Thyroid gland (tissue), 4 donors: ENCODE measurements around the gene UBAP1.

Source experiments
- CTCF ChIP-seq, 6 experiments: fragments of 200-600 bp in 3 of 6; fragments of 450-650 bp in 3 of 6; sonication (generic) in 3 of 6; IDR thresholded peaks; one replicate each; pipeline ENCODE4 v1.5.1; 2016 to 2019; ENCODE audit warnings: antibody characterized with exemption in 6 of 6, mild to moderate bottlenecking in 2 of 6, inconsistent platforms in 1 of 6, moderate library complexity in 1 of 6
- POLR2A ChIP-seq, 2 donors: fragments of 450-650 bp; IDR thresholded peaks; one replicate each; pipeline ENCODE4 v1.6.1; 2017; ENCODE audit warnings: antibody characterized with exemption in 2 of 2, mild to moderate bottlenecking in 2 of 2, moderate library complexity in 1 of 2

DNA sequence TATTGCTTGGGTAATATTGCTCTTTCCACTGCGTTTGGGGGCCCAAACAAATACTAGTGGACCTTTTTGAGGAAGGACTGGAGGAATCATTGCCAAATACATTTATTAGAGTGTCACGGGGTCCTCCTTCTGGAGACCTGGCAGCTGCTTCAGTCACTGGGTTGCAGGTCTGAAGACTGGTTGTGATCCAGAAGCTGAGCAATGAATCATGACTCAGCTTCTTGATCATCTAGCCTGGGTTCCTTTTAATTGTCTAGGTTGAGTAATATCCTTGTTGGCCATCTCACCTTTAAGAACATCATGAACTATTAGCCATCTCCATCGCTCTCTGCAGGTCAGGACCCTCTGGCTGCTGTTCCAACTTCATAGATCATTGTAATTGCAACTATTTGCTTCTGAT lies 15.4 kb upstream of the UBAP1 start:
- no peak for TF ChIP-seq CTCF (IDR thresholded peaks at IDR 0.05)
- TF ChIP-seq POLR2A (IDR thresholded peaks at IDR 0.05) = no peak
